GM12891 (cell line): Measurements from ENCODE around the gene NECAP2.

Source experiments
- POLR2A ChIP-seq: IDR thresholded peaks from 2 replicates; pipeline ENCODE4 v1.6.1; 2011; ENCODE audit warnings: low read depth, low read length, control low read depth
- POLR2AphosphoS5 ChIP-seq: IDR thresholded peaks from 2 replicates; pipeline ENCODE4 v1.6.1; 2011; ENCODE audit warnings: low read depth, low read length, control low read depth

- TF ChIP-seq POLR2AphosphoS5 = no peak
- no peak for TF ChIP-seq POLR2A
Measured at GRCh38 chr1:16422041-16422440, 18.5 kb upstream of the NECAP2 start.
